GM18526 (cell line): ENCODE results near the gene VTI1A.

Experiments used
- POLR2A ChIP-seq: IDR thresholded peaks from 3 replicates; pipeline ENCODE4 v1.6.1; 2011; ENCODE audit not compliant: insufficient read length; ENCODE audit errors: extremely low read depth

The VTI1A gene

DNA sequence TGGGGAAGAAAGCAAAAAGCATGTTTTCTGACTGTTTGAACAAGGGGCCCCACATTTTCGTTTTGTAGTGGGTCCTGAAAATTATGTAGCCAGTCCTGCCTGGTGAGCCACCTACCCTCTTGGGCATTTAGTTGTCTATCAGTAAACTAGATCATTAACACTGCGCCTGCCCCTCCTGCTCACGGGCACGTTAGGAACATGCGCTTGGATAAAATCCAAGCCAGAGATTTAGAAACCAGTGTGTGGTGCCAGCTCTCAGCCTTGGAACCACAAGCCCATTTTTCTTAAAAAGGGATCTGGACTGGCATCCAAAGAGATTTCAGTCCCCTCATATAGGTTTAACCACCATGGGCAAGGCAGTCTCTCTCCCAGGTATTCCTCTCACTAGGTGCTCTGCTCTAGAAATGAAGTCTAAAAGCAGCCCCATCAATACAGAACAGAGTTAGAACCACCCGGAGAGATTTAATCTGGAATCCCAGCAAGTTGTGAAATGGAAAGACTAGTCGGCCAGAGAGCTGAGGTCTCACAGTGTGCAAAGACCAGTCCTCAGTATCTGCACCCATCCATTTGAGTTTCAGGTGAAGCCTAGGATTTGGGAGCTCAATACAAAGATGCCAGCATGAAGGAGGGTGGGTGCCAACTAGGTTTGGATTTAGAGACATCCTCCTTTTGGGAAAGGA is 379.1 kb downstream of the VTI1A start:
- TF ChIP-seq POLR2A: no peak

- no peak for TF ChIP-seq POLR2A
Measured at GRCh38 chr10:112827086-112827485, 380.1 kb downstream of the VTI1A start.

DNA sequence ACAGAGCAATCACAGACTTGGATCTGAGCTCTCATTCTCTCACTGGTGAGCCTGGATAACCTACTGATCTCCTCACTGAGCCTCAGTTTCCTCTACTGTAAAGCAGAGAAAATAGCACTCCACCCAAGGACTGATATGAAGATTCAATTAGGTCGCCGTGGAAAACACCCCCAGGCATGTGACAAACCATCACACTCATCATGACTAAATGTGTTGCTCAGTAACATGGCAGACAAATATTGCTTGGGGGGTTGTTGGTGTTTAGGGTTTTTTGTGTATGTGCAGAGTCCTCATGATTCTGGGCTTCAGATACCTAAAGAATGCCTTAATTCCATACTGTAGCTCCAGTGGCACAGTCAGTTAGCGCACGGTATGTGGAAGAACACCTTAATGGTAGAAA is 380.9 kb downstream of the VTI1A start:
- no peak for TF ChIP-seq POLR2A

GRCh38 chr10:112831859-112832258 is 384.8 kb downstream of the VTI1A start:
- no peak for TF ChIP-seq POLR2A

DNA sequence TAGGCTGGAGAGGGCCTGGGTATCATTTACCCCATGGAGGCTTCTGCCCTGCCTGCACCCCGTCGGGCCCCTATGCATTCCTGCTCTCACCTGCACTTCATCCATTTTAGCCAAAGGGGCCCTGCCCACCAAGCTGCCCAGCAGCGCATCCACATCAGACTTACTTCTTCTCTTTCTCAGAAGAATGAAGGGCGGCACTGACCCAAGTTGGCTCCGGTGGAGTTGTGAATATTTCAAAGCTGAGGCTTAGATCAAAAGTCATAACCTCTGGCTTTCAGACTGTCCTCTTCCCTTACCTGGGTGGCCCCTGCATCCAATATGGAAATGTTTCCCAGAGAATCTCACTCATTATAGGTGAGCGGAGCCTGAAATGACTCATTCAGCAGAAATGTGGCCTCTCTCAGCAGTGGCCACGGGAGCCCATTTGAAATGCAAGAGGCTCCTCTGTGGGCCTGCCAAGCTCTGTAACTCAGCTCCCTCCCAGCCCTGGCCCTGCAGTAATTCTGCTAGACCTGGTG is 385.4 kb downstream of the VTI1A start:
- TF ChIP-seq POLR2A: no peak

DNA sequence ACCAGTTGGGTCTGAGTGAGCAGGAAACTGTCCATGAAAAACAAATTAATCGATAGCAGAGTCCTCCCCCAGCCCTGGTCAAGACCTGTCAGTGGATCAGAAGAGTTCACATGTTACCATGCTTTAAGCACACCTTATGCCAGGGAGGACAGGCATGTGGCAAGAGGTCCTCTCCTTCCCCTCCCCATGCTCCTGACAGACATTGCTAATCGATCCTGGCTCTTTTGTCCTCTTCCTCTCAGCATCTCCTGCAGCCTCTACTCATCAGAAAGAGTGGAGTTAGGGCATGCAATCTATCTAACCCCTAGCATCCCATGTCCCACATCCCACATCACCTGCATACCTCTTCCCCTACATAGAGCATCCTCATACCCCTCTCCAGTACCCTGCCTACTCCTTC is 385.9 kb downstream of the VTI1A start:
- no peak for TF ChIP-seq POLR2A

DNA sequence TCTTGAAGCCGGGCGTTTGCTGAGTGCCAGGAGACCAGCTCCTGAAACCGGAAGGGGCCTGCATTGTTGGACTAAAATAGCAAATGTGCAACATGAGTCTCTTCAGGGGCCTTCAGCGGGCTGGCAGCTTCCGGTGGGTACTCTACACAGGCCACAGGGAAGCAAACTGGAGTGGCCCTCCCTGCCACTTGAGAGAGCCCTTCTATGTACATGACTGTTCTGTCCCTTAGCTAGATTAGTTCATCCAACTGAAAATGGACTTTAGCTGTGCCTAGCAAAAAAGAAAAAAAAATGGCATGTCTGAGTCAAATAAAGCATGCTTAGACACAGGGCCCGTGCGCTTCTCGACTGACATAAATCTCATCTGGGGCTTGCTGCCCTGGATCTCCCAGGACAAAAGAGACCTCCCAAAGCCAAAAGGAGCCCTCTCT is 387.8 kb downstream of the VTI1A start:
- no peak for TF ChIP-seq POLR2A

- TF ChIP-seq POLR2A: no peak
Measured at GRCh38 chr10:112835217-112835715, 388.3 kb downstream of the VTI1A start.

DNA sequence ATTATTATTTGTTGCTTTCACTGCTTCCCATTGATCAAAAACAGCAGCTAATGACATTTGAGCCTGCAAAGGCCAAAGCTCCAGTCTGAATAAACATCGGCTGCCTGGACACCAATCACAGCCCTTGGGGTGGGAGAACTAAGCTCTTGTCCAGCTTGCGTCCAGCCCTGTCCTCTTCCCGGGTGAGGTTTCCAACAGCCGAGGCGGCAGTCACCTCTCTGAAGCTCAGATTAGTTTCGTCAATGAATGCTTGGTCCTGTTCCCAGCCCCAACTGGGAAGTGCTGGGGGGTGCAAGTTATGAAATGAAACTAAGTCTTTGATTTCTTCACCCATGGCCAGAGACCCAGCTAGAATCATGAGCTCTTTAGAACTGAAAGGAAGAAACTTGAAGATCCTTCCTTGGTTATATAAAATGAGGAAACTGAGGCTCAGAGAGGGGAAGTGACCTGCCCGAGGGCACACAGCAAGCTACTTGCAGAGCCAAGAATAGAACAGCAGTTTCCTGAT is 389.0 kb downstream of the VTI1A start:
- no peak for TF ChIP-seq POLR2A

GRCh38 chr10:112838784-112839481 is 391.9 kb downstream of the VTI1A start:
- no peak for TF ChIP-seq POLR2A

DNA sequence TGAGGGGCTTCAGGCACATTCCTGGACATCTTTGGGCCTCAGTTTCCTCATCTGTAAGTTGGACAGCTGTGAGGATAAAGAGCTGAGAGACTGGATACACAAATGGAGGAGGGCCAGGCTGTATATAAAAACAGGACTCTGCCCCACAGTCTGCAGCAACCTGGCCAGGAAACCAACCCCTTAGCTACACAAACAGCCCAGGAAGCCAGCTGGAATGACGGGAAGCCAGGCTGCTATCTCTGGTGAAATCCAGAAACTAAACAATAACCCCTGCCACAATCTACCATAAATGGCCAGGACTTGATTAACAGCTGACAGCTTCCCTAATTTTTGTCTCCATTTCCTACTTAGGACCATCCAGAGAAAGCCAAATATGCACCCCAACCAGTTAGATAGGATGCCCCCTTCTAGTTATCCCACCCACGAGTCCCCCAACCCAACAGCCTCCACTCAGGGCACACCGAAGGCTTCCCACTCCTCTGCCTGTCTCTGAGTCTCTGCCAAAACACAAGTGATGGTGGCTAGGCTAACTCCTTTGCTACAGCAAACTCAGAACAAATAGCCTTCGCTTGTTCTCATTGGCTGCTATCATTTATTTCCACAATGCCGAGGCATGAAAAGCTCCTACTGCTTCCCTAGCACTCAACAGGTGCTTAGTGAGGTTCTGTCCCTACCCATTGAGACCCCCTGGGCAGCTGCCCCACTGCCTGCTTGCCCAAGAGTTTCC is 393.1 kb downstream of the VTI1A start:
- no peak for TF ChIP-seq POLR2A

DNA sequence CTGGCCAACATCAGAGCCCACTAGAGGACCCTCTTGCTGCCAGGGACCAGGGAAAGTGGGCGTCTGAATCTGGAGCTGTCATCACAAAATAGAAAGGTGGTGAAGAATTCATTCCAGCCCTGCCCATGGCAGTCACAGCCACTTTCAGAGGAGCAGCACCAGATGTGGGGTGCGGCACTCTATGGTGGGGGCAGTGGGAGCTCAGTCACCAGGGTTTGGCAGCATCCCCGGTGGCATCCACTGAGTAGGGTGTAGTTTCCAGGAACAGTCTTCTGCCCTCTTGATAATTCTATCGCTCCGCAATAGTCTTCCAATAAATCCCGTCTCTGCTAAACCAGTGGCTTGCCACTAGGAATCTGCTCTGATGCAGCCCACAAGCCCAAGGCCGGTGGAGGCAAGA is 394.5 kb downstream of the VTI1A start:
- TF ChIP-seq POLR2A: no peak

DNA sequence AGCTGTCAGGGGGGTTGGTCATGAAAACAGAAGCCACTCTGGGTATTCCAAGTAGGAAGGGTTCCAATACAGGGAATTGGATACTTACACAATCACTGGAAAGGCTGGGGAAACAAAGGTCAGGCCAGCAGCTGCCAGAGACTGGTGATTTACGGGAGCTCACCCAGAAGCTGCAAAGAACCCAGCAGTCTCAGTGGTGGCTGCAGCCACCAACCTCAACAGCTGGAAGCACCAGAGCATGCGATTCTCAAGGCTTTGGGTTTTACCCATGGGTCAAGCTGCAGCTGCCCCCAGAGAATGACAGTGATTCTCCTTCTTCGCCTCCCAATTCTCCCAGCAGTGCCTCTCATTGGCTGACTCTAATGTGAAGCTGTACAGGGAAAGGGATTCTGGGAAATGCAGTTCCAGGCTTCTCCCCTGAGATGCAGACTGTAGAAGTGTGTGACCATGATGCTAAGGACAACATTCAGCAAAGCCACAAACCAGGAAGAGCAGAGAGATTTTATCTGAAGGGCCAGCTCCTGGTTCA is 395.9 kb downstream of the VTI1A start:
- no peak for TF ChIP-seq POLR2A

- no peak for TF ChIP-seq POLR2A
Measured at GRCh38 chr10:112843623-112844022, 396.6 kb downstream of the VTI1A start.
